ENCODE data around the gene G2E3. TPM values are rescaled to one million over a fixed set of nuclear protein-coding genes. Genes with fewer than 3 reads are reported as not detected.

The G2E3 gene
- total and polyA plus RNA-seq, 2 donors (not counting 3 experiments of a cell fraction or from before 2014, with no cell fraction given) = 4.2 to 34.8 TPM

DNA sequence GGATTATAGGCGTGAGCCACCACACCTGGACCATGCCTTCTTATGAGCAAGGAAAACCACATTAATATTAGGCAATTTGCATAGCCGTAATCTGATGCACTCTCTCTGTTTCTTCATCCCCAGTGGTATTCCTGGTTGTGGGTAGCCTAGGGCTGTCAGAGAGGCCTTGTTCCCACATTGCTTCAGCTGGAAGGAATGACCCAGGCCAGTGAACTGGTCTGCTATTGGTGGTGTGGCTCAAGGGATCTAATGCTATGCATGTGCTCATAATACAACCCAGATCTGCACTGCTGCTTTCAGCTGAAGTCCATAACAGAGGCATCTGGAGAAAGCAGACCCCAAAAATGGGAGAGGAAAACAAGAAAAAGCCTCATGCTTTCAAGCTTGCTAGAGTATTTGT, 33.1 kb upstream of the G2E3 start:
- Histone ChIP-seq H3K4me1 (ENCODE audit: control insufficient read depth, extremely low read depth, insufficient read depth, low read length) (no peaks in the 10 kb centered on the region), H3K9me1 (replicated peaks; ENCODE audit: control insufficient read depth, extremely low read depth, insufficient read depth, low read length) (no peaks in the 10 kb centered on the region), H3K9ac (replicated peaks; ENCODE audit: extremely low read depth, insufficient read depth, low read length) (no peak overlapping the region), H3K4me2 (ENCODE audit: insufficient read depth, low read length) (no peak overlapping the region), H3K4me3 (replicated peaks in 1 of 3; ENCODE audit: insufficient read depth in 1 of 3, low read depth in 1 of 3, low read length in 3 of 3) (no peak overlapping the region), H3K79me2 (ENCODE audit: control insufficient read depth, insufficient read depth, low read length) (no peaks in the 10 kb centered on the region), H3K36me3 (ENCODE audit: control insufficient read depth in 2 of 2, extremely low read depth in 1 of 2, insufficient read depth in 2 of 2, low read length in 2 of 2) (no peaks in the 10 kb centered on the region), H3K27ac (ENCODE audit: insufficient read depth, low read depth, low read length) (no peak overlapping the region), H3K9me3 (replicated peaks; ENCODE audit: control insufficient read depth, insufficient read depth, low read length) (no peaks in the 10 kb centered on the region), H3K27me3 (ENCODE audit: control insufficient read depth in 2 of 2, insufficient read depth in 2 of 2, low read length in 2 of 2) (no peaks in the 10 kb centered on the region), H4K20me1 (replicated peaks; ENCODE audit: control insufficient read depth, extremely low read depth, insufficient read depth, low read length) (no peaks in the 10 kb centered on the region), H2AFZ (ENCODE audit: low read depth, low read length) (no peak overlapping the region)
- intact Hi-C loops (cut with micrococcal nuclease) = loop anchor here (10.0 kb wide), 1 partner anchor 1771 kb away; no protein-coding TSS in a partner anchor
- dilution Hi-C loops (cut with MboI; ENCODE audit: extremely low pct_ligation_motif_present, low sequenced_read_pairs) = no loop called here
- no TSS peak for BruUV-seq (replicated peaks)
- FAIRE-seq (no peak), DNase-seq (ENCODE audit: low read depth, low spot score) (no peak)
- no peak for TF ChIP-seq POLR2A (IDR thresholded peaks at IDR 0.05; ENCODE audit: low read depth, low read length)
- TF ChIP-seq, protein P1, sequence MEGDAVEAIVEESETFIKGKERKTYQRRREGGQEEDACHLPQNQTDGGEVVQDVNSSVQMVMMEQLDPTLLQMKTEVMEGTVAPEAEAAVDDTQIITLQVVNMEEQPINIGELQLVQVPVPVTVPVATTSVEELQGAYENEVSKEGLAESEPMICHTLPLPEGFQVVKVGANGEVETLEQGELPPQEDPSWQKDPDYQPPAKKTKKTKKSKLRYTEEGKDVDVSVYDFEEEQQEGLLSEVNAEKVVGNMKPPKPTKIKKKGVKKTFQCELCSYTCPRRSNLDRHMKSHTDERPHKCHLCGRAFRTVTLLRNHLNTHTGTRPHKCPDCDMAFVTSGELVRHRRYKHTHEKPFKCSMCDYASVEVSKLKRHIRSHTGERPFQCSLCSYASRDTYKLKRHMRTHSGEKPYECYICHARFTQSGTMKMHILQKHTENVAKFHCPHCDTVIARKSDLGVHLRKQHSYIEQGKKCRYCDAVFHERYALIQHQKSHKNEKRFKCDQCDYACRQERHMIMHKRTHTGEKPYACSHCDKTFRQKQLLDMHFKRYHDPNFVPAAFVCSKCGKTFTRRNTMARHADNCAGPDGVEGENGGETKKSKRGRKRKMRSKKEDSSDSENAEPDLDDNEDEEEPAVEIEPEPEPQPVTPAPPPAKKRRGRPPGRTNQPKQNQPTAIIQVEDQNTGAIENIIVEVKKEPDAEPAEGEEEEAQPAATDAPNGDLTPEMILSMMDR (IDR thresholded peaks at IDR 0.05; ENCODE audit: extremely low read depth in 1 of 2, insufficient read depth in 1 of 2, low read depth in 1 of 2, low read length in 2 of 2) = no peak
- TF ChIP-seq EZH2 (IDR thresholded peaks at IDR 0.05; ENCODE audit: borderline replicate concordance, low read depth, low read length, severe bottlenecking) = no peak
- no peak for TF ChIP-seq MYC (IDR thresholded peaks at IDR 0.05; ENCODE audit: low read depth, low read length)
- no peak for TF ChIP-seq POLR2AphosphoS5 (IDR thresholded peaks at IDR 0.05; ENCODE audit: insufficient read depth, low read depth, low read length)
- no peak for TF ChIP-seq GATA2 (IDR thresholded peaks at IDR 0.05; ENCODE audit: insufficient read depth, insufficient read length, low read depth, low read length)
- no peak for TF ChIP-seq JUN (IDR thresholded peaks at IDR 0.05; ENCODE audit: borderline replicate concordance, insufficient read depth, insufficient read length, low read depth)
- TF ChIP-seq, protein P2, sequence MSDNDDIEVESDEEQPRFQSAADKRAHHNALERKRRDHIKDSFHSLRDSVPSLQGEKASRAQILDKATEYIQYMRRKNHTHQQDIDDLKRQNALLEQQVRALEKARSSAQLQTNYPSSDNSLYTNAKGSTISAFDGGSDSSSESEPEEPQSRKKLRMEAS (IDR thresholded peaks at IDR 0.05; ENCODE audit: insufficient read depth, insufficient read length) = no peak
- TF ChIP-seq FOS (IDR thresholded peaks at IDR 0.05; ENCODE audit: borderline replicate concordance, insufficient read depth, low read length) = no peak
- CTCF ChIA-PET = no interaction called here
- POLR2A ChIA-PET = no interaction called here

All from endothelial cell of umbilical vein (primary cell).